ENCODE measurements around the gene AOC3.
"Not testable (repeated sequence)": the region's sequence is repeated elsewhere in the genome, so short reads cannot be mapped to it uniquely, and the experiment has no call there.

The AOC3 gene

DNA sequence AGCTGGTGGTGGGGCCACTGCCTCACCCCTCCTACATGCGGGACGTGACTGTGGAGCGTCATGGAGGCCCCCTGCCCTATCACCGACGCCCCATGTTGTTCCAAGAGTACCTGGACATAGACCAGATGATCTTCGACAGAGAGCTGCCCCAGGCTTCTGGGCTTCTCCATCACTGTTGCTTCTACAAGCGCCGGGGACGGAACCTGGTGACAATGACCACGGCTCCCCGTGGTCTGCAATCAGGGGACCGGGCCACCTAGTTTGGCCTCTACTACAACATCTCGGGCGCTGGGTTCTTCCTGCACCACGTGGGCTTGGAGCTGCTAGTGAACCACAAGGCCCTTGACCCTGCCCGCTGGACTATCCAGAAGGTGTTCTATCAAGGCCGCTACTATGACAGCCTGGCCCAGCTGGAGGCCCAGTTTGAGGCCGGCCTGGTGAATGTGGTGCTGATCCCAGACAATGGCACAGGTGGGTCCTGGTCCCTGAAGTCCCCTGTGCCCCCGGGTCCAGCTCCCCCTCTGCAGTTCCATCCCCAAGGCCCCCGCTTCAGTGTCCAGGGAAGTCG lies 16.8 kb downstream of the AOC3 start:
- DNase-seq = not testable (repeated sequence)

- no peak for DNase-seq
Measured at GRCh38 chr17:42868338-42868737, 17.3 kb downstream of the AOC3 start.

- DNase-seq = no peak
Measured at GRCh38 chr17:42871647-42872046, 20.6 kb downstream of the AOC3 start.

DNA sequence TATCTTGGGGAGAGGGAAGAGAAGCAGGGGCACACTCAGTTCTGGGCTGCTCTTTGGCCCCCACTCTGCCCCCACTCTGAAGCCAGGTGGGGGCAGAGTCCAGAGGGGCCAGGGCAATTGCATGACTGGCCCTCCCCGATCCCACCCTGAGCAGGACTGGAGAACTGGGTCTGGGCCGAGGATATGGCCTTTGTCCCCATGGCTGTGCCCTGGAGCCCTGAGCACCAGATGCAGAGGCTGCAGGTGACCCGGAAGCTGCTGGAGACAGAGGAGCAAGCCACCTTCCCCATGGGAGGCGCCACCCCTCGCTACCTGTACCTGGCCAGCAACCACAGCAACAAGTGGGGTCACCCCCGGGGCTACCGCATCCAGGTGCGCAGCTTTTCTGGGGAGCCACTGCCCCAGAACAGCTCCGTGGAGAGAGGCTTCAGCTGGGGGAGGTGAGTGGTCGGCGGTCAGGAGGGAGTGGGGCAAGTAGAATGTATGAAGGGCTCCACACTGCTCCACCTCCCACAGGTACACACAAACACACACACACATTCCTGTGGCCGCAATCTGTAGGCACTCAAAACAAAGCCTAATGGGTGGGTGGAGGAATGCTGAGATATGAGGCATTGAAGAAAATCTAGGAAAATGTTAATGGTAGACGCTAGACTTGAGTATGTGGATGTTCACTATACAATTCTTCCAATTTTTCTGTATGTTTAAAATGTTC lies 21.4 kb downstream of the AOC3 start:
- DNase-seq = no peak

- DNase-seq = no peak
Measured at GRCh38 chr17:42873315-42873714, 22.3 kb downstream of the AOC3 start.

GRCh38 chr17:42873932-42874695 lies 23.1 kb downstream of the AOC3 start:
- not testable (repeated sequence) for DNase-seq

GRCh38 chr17:42877037-42877436 lies 26.0 kb downstream of the AOC3 start:
- no peak for DNase-seq

- DNase-seq = no peak
Measured at GRCh38 chr17:42878123-42878880, 27.3 kb downstream of the AOC3 start.

GRCh38 chr17:42878924-42879595 lies 28.1 kb downstream of the AOC3 start:
- DNase-seq = no peak

- no peak for DNase-seq
Measured at GRCh38 chr17:42879596-42879985, 28.6 kb downstream of the AOC3 start.

DNA sequence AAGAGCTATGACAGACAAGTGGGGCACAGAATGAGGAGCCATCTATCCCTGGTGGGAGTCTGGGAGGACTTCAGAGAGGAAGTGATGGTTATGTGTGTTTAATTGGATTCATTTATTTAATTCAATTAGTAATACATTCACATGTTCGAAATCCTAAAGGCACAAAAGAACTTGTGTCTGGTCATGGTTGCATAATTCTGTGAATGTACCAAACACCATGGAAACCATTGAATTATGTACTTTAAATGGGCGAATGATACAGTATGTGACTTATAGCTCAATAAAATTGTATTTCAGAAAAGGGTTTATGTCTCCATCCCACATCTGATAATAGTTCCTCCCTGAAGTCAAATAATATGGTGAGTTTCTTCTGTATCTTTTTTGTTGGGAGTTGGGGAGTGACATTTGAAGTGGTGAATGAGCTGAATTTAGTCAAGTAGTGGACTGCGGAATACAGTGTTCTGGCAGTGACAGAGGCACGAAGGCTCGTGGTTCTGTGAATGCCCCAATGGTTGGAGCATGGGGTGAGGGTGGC lies 29.8 kb downstream of the AOC3 start:
- DNase-seq = no peak

DNA sequence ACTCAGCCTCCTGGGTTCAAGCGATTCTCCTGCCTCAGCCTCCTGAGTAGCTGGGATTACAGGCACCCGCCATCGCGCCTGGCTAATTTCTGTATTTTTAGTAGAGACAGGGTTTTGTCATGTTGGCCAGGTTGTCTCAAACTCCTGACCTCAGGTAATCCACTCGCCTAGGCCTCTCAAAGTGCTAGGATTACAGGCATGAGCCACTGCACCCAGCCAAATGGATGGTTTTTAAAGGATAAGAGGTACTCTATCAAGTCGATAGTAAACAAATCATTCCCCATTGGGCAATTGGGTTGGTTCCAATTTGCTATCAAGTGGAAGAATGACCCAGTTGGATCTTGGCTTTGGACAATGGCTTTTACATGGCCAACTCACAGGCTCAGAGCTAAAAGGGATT lies 30.7 kb downstream of the AOC3 start:
- DNase-seq = not testable (repeated sequence)

DNA sequence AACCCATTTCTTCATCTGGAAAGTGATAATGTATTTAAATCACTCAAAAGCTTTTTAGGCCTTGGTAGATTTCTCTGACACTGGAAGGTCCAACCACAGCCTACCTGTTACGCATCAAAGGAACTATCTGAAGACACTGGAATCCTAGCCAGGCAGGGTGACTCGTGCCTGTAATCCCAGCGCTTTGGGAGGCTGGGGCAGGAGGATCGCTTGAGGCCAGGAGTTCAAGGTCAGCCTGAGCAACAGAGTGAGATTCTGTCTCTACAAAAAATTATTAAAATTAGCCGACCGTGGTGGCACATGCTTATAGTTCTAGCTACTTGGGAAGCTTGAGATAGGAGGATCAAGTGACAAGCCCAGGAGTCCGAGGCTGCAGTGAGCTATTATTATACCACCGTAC lies 31.2 kb downstream of the AOC3 start:
- no peak for DNase-seq

- no peak for DNase-seq
Measured at GRCh38 chr17:42883802-42884558, 33.0 kb downstream of the AOC3 start.

GRCh38 chr17:42885806-42886205 lies 34.8 kb downstream of the AOC3 start:
- not testable (repeated sequence) for DNase-seq

DNA sequence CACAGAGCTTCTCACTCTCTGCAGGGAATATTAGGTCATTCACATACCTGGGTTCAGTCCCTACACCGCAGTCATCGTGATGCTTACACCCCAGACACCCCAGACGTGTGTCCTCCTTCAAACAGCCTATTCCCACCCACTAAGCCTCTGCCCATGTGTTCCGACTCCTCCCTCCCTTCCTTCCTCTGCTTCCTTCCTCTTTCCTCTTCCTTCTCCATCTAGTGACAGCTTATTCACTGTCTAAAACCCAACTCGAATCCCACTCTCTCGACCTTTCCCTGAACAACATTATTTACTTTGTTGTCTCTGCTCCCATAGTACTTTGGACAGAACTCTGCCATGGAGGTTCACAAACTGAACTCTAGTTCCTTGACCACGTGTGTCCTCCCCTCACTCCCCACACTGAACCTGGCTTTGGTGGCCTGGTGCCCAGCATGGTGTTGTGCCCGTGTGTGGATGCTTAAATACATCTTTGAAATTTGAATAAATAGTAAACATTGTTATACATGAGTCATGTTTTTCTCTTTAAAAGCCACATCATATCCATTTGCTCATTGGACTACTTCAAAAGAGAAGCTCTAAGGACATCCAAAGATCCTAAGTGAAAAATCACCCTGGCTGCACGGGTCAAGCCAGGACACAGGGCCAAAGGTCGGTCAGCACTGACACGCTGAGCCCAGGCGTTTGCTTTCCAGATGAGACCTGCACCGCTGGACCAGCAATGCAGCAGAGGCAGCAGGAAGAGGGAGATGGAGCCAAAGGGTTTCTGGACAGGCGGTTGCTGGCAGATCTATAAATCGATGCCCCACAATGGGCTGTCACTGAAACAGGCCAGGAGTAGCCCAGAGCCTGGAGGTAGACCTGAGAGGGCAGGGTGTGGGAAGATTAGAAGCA lies 35.5 kb downstream of the AOC3 start:
- no peak for DNase-seq

DNA sequence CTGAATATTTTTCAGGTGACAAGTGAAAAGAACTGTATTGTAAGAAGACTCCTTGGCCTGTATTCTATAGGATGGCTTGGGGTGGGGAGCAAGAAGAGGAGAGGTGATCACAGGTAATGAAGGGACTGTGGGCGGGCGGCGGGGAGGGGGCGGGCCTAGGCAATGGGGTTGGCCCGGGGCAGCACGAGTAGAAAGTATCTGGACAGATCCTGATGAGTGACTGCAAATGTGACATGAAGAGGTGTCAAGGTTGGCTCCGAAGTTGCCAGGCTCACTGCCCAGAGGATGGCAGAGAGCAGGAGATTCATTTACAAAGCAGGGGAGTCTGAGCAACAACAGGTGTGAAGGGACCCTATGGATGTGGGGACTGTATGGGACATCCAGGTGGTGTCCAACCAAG lies 38.8 kb downstream of the AOC3 start:
- no peak for DNase-seq

GRCh38 chr17:42891539-42892152 lies 40.6 kb downstream of the AOC3 start:
- DNase-seq = no peak

DNA sequence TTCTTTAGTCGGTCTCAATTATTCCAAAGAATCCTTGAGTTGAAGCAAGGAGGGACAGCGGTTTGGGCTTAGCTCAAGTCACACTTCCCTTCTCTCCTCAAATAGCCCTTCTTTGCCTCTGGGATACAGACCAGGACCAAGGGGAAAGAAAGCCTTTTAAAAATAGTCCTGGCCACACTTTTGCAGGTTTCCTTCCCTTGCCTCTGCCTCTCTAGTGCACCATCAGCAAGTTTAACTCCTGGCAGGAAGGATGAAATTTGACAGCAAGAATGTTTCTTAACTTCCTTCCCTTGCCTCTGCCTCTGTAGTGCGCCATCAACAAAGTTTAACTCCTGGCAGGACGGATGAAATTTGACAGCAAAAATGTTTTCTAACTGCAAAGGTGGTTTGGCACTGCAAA lies 42.4 kb downstream of the AOC3 start:
- no peak for DNase-seq

All from stimulated activated CD8-positive, alpha-beta memory T cell treated with anti-CD3 and anti-CD28 coated beads, Interleukin-4, amount 100 ng/mL, for 48 hours (primary cell).